IPS-18c (cell line): ENCODE data around the gene ACTN2.

Experiments used
- H3K4me3 ChIP-seq: 2 replicates; pipeline ENCODE4 v1.7.0; 2013; ENCODE audit warnings: low read depth, mild to moderate bottlenecking, low read length, moderate library complexity; ENCODE audit not compliant: insufficient read depth
- H3K9me3 ChIP-seq: one replicate; pipeline ENCODE4 v1.6.1; 2013; ENCODE audit warnings: mild to moderate bottlenecking, low read length, moderate library complexity; ENCODE audit not compliant: control insufficient read depth, insufficient read depth

ACTN2 gene

DNA sequence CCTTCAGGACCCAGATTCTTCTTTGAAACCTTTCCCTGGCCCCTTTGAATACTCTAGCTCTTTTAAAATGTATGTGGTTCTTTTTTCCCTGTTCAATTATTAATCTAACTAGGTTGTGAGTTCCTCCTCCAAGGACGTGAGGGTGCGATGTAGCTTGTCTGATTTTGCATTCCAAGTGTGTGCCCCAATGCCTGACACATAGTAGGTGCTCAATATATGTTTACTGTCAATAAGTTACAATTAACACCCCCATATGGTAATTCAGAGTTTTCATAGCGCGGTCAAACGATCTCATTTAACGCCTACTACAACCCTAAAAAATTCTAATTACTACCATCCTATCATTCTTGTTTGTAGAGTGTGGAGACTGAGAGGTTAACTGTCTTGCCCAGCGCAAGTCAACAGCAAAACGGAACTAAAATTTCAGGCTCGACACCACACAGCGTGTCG is 108.3 kb downstream of the ACTN2 start:
- Histone ChIP-seq H3K4me3 (peak overlapping the region; percentile 80), H3K9me3 (no peaks in the 10 kb centered on the region)

DNA sequence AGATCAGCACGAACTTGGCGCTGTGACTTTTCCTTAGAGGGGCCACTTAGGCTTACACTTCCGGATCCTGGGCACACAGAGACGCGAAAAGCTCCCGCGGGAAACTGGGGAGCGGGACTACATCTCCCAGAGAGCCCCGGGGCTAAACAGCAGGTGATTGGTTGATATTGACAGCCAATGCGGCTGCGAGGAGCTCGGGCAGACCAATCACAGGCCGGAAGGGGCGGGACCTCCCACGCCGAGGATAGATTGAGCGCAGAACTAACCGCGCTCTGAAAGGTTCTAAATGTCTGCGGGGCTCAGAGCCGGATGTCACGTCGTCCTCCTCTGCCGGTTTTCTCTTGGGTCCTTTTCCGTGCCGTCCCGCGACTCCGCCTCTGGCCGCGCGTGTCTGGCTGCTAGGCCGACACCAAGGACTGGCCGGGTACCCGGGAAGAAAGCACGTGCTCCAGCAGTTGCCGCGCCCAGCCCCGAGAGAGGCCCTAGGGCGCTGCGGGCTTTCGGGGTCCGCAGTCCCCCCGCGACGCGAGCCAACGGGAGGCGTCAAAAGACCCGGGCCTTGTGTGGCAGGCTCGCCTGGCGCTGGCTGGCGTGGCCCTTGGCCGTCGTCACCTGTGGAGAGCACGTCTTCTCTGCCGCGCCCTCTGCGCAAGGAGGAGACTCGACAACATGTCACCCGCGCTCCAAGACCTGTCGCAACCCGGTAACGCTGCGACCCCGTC is 108.9 kb downstream of the ACTN2 start, which contains the start of gene MTR:
Gene MTR, plus strand, starts transcription at position 258 of the 722 bp plus-strand sequence. Its CDS starts 412 bp downstream, at position 670.
- H3K9me3 ChIP-seq = no peaks in the 10 kb centered on the region

DNA sequence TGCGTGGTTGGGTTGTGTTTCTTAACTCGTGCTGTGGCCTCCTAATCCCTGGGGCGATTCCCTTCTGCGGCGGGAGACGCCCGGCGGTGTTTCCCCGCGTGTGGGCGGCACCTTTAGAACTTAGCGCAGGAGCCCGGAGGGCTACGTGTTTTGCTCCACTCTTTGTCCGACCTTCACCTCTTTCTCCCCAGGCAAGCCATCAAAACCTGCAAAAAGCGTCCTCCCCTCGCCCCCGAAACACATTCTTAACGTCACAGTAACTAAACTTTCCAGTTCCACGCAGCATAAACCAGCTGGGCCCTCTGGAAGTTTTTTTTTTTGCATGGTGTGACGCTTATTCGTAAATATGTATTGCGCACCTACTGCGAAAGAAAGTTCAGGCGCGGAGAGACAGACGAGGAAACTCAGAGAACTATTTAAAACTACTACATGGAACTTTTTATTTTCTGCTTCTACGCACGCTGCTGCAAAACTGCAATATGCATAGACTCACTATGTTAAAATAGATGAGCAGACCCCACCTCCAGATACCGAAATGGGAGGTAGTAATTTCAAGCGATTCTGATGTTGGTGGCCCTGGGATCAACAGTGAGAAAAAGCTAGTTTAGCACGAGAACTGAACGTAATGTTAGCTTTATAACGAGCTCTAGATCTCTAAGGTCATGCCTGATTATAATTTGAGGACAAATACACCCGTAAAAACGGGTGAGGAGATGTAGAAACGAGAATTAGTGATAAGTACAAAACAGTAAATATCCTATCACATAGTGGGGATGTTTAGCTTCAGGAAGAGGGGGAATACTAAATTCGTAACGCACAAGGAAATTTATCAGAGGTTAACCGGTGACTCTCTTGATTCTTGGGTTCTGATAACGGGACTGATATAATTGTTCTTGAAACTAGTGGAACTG is 109.7 kb downstream of the ACTN2 start:
- Histone ChIP-seq H3K4me3 (peak overlapping the region; percentile 80), H3K9me3 (no peaks in the 10 kb centered on the region)

More for the DNA sequence above, 108.9 kb downstream of the ACTN2 start, which contains the start of gene MTR:
- peak within 1 kb of the TSS; percentile 80 for H3K4me3 ChIP-seq

DNA sequence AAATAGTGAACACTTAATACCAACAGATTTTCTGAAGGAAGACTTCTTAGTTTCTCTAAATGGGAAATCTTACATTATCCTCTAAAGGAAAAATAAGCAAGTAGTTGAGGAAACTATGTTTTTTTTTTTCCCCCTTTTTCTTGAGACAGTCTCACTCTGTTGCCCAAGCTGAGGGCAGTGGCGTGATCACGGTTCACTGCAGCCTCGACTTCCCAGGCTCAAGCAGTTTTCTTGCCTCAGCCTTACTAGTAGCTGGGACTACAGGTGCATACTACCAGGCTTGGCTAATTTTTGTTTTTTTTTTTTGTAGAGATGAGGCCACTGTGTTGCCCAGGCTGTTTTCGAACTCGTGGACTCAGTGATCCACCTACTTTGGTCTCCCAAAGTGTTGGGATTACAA is 112.7 kb downstream of the ACTN2 start:
- H3K9me3 ChIP-seq = no peaks in the 10 kb centered on the region
- H3K4me3 ChIP-seq = no peak overlapping the region

DNA sequence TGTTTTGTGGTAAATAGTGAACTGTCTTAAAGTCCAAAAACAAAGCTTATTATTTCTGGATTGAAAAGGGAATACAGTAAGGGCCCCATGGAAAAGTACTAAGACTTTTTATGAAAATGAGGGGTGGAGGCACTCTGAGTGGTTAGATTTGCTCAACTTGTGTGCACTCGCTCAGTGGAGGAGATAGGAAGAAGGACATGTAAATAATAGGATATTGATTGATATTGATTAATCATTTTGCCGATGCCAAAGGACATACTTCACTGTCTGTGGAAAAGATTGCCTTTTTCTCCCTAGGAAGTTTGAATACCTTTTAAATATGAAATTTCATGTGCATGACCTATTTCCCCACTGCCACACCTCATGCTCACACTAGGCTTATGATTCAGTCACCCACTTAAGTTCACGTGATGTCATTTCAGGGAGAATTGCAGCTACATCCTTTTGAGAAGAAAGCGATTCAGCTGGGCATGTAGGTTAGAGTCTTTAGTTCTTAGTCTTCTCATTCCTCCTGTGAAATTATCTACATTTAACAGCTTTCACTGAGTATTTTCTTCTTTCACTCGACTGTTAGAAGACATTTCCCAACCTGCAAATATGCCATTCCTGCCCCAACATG is 113.8 kb downstream of the ACTN2 start:
- Histone ChIP-seq H3K4me3 (no peak overlapping the region), H3K9me3 (no peaks in the 10 kb centered on the region)

DNA sequence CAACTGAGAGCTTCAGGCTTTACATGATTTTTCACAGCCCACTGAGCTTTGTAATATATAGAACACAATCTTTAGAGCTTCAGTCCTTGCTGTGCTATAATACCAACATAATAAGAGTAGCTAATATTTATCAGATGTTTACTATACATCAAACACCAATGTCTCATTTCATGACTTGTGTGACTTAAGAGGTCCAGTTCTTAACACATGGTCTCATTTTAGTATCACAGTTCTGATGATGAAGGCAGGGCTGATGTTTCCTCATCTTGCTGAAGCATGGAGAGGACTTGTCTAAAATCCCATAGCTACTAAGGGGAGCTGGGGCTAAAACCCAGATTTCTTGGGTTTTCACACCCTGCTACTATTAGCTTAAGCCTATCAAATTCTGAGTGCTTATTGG is 114.3 kb downstream of the ACTN2 start:
- Histone ChIP-seq H3K4me3 (no peak overlapping the region), H3K9me3 (no peaks in the 10 kb centered on the region)

DNA sequence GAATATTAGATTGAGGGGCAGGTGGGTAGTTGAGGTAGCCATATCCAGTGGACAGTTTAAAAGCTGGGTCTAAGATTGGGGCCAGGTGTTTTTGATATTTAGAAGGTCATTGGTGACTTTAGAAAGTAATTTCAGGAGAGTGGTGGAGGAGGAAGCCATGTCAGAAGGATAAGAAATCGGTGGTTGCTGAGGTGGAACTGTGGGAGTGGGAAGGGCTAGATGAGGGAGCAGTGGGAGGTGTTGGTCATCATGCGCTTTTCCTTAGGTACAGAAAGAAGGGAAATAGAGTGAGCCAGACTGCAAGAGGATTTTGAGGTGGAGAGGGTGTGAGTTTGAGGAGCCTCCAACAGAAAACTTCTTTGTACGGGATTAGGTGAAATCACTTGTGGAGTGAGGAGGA is 116.0 kb downstream of the ACTN2 start:
- Histone ChIP-seq H3K4me3 (no peak overlapping the region), H3K9me3 (no peaks in the 10 kb centered on the region)

DNA sequence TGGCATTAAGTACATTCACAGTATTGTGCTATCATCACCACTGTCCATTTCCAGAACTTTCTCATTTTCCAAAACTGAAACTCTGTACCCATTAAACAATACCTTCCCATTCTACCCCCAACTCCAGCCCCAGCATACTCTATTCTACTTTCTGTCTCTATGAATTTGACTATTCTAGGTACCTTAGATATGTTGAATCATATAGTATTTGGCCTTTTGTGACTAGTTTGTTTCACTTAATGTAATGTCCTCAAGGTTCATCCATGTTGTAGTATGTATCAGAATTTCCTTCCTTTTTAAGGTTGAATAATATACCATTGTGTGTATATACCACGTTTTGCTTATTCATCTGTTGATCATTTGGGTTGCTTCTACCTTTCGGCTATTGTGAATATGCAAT is 120.3 kb downstream of the ACTN2 start:
- Histone ChIP-seq H3K9me3 (no peaks in the 10 kb centered on the region), H3K4me3 (no peak overlapping the region)

DNA sequence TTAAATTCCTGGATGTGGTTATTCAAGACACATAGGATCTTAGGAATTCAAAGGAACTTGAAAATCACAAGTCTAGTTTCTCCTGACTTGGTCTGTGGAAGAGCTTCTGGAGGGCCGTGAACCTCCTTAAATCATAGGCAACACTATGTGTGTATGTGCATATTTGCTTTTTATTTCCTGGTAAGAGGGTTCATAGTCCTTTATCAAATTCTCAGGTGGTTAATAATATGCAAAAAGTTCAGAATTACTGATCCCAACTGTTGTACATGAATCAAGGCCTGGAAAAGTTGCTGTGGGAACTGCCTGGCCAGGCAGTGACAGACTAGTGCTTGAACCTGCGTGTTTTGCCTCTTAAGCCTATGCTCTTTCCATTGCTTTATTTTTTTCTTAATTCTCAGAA is 121.7 kb downstream of the ACTN2 start:
- no peaks in the 10 kb centered on the region for H3K9me3 ChIP-seq
- H3K4me3 ChIP-seq = no peak overlapping the region

DNA sequence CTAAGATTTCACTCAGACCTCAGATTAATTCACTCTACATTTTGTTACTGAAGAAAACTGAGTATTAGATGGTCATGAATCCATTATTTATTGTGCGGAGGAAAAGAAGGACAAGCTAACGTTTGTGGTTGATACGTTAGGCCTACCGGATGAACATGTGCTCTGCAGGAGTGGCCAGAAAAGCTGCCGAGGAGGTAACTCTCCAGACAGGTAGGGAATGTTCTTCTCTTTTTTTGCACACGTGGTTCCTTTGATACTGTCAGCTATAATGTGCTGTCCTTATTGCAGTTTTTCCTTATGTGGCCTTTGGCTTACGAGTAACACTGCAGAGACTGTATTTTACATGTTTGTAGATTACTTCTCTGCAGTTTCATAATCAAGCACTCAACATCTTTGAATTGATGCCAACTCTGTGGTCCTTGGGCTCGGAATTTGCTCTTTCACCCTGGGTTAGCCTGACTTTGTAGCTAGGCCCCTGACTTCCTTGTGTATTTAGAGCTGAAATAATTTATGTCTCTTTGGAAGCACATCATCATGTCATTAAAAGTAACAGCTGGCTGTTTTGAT is 122.3 kb downstream of the ACTN2 start:
- Histone ChIP-seq H3K4me3 (no peak overlapping the region), H3K9me3 (no peaks in the 10 kb centered on the region)

DNA sequence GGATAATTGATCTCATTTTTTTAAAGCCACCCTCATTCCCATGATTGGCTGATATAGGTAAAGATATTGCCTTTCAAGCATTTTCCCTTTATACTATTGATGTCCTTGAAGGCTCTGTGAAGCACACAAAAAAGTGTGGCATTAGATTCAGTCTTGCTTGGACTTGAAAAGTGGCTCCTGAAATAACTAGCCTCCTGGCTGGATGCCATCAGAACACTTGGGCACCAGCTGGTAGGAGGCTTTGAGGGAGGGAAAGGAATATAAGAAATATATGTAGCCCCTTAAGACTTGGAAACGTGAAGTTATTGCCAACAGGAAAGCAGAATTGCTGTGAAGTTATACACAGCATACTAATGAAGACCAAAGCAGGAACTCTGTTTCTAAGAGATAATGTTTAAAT is 122.8 kb downstream of the ACTN2 start:
- H3K4me3 ChIP-seq = no peak overlapping the region

DNA sequence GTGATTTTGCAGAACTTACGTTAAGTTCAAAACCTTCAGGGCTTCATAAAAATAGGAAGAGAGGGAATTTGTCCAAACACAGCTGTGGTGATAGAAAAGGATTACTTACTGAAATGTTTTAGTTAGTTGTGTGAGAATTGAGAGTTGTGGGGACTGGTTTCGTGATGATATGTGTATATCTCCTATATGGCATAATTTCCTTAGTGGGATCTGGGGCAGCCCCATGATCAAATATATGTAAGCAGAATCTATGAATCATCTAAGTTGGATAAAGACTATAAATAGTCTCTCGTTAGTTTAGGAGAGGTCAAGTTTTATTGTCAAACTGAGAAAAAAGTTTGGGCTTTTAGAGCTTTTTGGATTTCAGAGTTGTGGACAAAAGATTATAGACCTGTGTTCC is 123.7 kb downstream of the ACTN2 start:
- Histone ChIP-seq H3K4me3 (no peak overlapping the region), H3K9me3 (no peaks in the 10 kb centered on the region)

More for the DNA sequence above, 122.8 kb downstream of the ACTN2 start:
- no peaks in the 10 kb centered on the region for H3K9me3 ChIP-seq

DNA sequence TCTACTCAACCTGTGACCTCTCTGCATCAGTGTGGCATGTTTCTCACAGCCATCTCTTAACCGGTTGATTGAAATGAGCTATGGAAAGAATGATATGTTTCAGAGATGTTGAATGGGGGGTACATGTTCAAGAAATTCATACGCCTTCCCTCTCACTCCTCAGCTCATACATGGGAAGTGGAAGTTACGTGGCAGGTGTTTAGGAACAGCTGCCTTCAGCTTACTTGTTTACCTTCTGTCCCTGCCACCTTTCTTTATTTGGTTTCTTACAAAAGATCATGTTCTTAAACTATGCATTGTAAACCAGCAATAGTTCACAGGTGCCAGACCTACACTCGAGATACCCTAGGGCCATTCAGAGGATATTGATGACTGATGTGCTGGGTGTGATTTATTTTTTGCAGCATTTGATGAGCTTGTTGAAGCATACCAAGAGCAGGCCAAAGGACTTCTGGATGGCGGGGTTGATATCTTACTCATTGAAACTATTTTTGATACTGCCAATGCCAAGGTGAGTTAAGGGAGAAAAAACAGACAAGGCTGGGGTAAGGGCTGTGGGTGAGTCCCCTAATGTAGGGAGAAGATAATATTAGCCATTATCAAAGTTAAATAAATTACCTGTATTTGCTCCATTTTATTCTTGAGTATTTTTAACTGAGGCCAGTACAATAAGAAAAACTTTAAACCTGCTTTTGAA is 126.2 kb downstream of the ACTN2 start:
- H3K9me3 ChIP-seq = no peaks in the 10 kb centered on the region
- no peak overlapping the region for H3K4me3 ChIP-seq
